Keratinocyte (primary cell): ENCODE data around the gene RDX.

ENCODE experiments used
- CTCF ChIP-seq, 3 experiments: IDR thresholded peaks in 1 of 3; conservative IDR thresholded peaks in 1 of 3; optimal IDR thresholded peaks in 1 of 3; 2 replicates in 2 of 3; 3 replicates in 1 of 3; pipeline versions ENCODE3 to v1.5.1; 2011; ENCODE audit warnings: low read length in 3 of 3, mild to moderate bottlenecking in 3 of 3, moderate library complexity in 2 of 3, control low read depth in 1 of 3, inconsistent platforms in 1 of 3; ENCODE audit not compliant: insufficient read depth in 2 of 3; ENCODE audit errors: extremely low read depth in 1 of 3
- EZH2 ChIP-seq: IDR thresholded peaks from one replicate; pipeline ENCODE4 v1.6.1; 2012; ENCODE audit warnings: inconsistent platforms, mild to moderate bottlenecking, low read length, moderate library complexity

GRCh38 chr11:110169738-110170137 lies 126.7 kb downstream of the RDX start:
- TF ChIP-seq CTCF (optimal IDR thresholded peaks at IDR 0.05 in 1 of 3, IDR thresholded peaks at IDR 0.05 in 1 of 3, conservative IDR thresholded peaks at IDR 0.05 in 1 of 3; ENCODE audit: extremely low read depth in 1 of 3, insufficient read depth in 2 of 3, low read length in 3 of 3) (no peak), EZH2 (no peak)
